Lower leg skin (tissue), 4 donors: ENCODE data around the gene WFIKKN2. TPM values are rescaled to one million over a fixed set of nuclear protein-coding genes. Genes with fewer than 3 reads are reported as not detected.
A peak's percentile ranks its signal among the peaks of the same experiment; 100 is the strongest.

Experiments
- DNase-seq, 2 donors: peaks; one replicate each; pipeline ENCODE4 v3.0.0-alpha.2; 2019; ENCODE audit warnings: low spot score in 2 of 2
- H3K4me3 ChIP-seq: fragments of 200-600 bp; sonication (generic); 2 replicates; pipeline ENCODE4 v1.5.1; 2017; ENCODE audit warnings: mild to moderate bottlenecking, low read depth; ENCODE audit not compliant: poor library complexity, severe bottlenecking
- CTCF ChIP-seq, 3 donors: fragments of 450-650 bp; IDR thresholded peaks; one replicate each; pipeline ENCODE4 v1.5.1; 2016; ENCODE audit warnings: antibody characterized with exemption in 3 of 3, mild to moderate bottlenecking in 3 of 3, moderate library complexity in 2 of 3
- POLR2A ChIP-seq, 2 donors: fragments of 450-650 bp; IDR thresholded peaks; one replicate each; pipeline ENCODE4 v1.6.1; 2016 to 2017; ENCODE audit warnings: antibody characterized with exemption in 2 of 2, mild to moderate bottlenecking in 1 of 2, moderate library complexity in 1 of 2
- WGBS, 2 donors: methylation state at CpG; one replicate each; pipeline ENCODE4 v1.1.5; 2018; 5-methylcytosine and 5-hydroxymethylcytosine counted together
- intact Hi-C: fragments of 100-400 bp; cut with DNase I; formaldehyde crosslinking; loops from one replicate; pipeline ENCODE4 v1.15.0; 2023; ENCODE audit warnings: low total_unique reads
- total RNA-seq, 4 donors: library from RNA; depleted of rRNA; stranded (reverse); fragments of >200 nt; gene quantifications; one replicate each; pipeline ENCODE4 v1.1.0, GENCODE V29; 2016

The WFIKKN2 gene
- total RNA-seq, 4 donors from 2014 or later = 0.26 to 0.61 (median 0.59) TPM; not detected in 1

DNA sequence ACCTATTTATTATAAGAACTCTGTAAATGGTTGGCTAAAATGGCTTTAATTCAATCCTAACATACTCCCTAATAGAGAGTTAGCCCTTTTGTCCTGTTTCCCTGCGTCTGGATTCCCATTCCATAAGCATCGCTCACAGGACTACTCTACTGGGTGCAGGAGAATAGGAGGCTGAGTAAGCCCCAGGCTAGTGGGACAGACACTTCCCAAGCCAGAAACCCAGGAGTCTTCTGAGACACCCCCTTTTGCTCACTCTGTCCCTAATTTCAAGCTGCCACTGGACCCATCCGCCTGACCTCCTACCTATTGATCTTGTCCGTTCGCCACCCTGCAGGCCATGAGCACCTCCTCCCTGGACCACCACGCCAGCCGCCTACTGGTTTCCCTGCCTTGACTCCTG lies 47.5 kb downstream of the WFIKKN2 start:
- H3K4me3 ChIP-seq = no peak overlapping the region
- TF ChIP-seq CTCF (IDR thresholded peaks at IDR 0.05) = no peak
- TF ChIP-seq POLR2A (IDR thresholded peaks at IDR 0.05) = no peak
- intact Hi-C loops = no loop called here
- WGBS, 2 donors = 85 to 88% methylated on average over 7 of the region's 7 CpGs
- no peak for DNase-seq

DNA sequence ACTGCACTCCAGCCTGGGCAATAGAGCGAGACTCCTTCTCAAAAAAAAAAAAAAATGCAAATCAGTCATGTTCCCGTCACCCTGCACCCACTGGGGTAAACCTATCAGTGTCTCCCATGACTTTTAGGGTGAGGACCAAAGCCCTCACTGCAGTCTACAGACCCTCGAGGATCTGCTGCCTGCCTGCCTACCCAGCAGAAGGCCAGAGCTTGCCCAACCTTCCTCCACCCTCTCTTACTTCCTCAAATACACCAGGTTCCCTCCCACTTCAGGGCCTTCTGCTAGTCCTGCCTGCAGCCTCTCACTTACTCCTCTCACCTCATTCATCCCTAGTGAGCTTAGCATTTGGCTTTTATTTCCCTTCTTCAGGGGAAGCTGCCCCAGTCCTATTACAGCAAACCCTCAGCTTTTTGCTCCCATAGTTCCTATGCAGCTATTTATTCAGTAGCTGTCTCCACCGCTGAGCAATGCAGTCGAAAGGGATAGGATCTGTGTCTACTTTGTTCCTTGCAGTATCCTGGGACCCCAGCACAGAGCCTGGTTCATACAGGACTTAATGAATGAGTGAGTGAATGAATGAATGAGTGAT lies 48.6 kb downstream of the WFIKKN2 start:
- no peak for DNase-seq
- WGBS, 2 donors = 70 to 74% methylated on average over 5 of the region's 5 CpGs
- H3K4me3 ChIP-seq = no peak overlapping the region
- intact Hi-C loops = no loop called here
- TF ChIP-seq CTCF (IDR thresholded peaks at IDR 0.05) = no peak
- no peak for TF ChIP-seq POLR2A (IDR thresholded peaks at IDR 0.05)

DNA sequence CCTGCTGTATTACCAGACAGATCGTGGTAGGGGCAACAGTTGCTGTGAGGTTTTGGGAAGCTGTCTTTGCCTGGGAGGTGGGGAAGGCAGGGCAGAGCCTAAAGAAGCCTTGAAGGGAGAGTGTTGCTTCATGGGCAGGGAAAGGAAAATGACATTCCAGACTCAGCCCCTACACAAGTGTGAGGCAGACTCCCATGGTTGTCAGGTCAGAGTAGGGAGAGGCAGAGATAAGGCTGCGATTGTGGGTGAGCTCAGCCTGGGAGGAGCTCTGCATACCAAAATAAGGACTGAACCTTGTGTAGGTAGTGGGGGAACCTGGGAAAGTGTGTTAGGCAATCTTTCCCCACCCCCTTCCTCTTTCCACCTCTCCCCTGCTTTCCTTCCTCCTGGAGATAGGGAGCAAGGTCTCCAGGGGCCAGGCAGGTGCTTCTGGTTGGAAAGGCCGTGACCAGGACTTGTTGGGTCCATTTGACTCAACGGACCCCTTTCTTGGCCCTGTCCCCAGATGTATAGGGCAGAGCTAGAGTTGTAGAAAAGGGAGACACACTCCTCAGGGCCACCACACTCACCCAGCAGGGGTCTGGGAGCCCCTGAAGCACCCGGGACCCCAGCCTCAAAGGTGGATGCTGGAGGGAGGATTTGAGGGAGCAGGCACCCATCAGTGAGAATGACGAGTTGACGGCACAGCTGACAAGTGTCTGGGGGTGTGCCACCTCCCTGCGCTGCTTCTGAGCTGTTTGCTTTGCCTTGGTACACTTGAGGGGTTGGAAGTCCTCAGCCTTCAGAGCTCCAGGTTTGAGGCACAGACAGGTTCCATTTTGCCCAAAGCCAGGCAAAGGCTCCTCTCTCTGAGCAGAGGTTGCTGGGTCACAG lies 49.3 kb downstream of the WFIKKN2 start:
- intact Hi-C loops = no loop called here
- DNase-seq = no peak
- no peak overlapping the region for H3K4me3 ChIP-seq
- 76 to 77% methylated on average over 8 of the region's 8 CpGs for WGBS, 2 donors
- TF ChIP-seq CTCF (IDR thresholded peaks at IDR 0.05) (no peak), POLR2A (IDR thresholded peaks at IDR 0.05) (no peak)

DNA sequence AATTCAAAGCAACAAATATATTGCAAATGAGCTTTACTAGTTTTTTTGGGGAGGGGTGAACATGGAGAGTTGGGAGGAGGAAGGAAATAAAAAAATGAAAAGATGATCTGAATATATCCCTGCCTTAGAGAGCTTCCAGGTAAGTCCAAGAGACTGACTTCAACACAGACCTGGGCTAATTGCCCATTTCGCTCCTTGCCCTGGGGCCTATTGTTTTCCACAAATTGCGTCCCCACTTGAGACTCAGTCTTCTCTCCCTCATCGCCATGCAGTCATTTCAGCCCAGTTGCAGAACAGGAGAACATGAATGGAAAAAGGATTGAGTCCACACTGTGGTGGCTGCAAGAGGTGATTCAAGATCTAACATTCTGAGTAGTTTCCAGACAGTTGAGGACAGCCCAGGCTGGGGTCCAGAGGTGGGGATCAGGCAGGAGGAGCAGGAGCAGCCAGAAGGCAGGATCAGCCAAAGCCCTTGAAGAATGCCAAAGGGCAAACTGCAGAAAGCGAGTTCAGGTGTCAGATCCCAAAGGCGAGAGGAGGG lies 52.4 kb downstream of the WFIKKN2 start:
- no peak overlapping the region for H3K4me3 ChIP-seq
- no peak for TF ChIP-seq CTCF (IDR thresholded peaks at IDR 0.05)
- TF ChIP-seq POLR2A (IDR thresholded peaks at IDR 0.05) = no peak
- intact Hi-C loops = no loop called here
- 72 to 81% methylated on average over 5 of the region's 5 CpGs for WGBS, 2 donors
- peak in 1 of 2 donors; percentile 84 for DNase-seq

- H3K4me3 ChIP-seq = no peak overlapping the region
- WGBS, 2 donors = 57 to 62% methylated on average over 3 of the region's 3 CpGs
- DNase-seq = no peak
- TF ChIP-seq POLR2A (IDR thresholded peaks at IDR 0.05) (no peak), CTCF (IDR thresholded peaks at IDR 0.05) (no peak)
- intact Hi-C loops = no loop called here
Measured at GRCh38 chr17:50889528-50890118, 54.2 kb downstream of the WFIKKN2 start.
